HepG2 (cell line): ENCODE results near the gene LTA. TPM values are rescaled to one million over a fixed set of nuclear protein-coding genes. Genes with fewer than 3 reads are reported as not detected.
A peak's percentile ranks its signal among the peaks of the same experiment; 100 is the strongest.

Source experiments
- ATAC-seq: fragments of 200-7000 bp; cut with Tn5 transposase; 3 replicates; pipeline ENCODE4 v1.9.1; 2020; ENCODE audit warnings: mild to moderate bottlenecking, moderate library complexity
- BruUV-seq: library from RNA; stranded (reverse); fragments of 400-500 nt; replicated peaks from 2 replicates; lab custom pipeline; 2021; lab: Mats Ljungman, UMichigan
- CTCF ChIA-PET: fragments of 300-600 bp; formaldehyde crosslinking; extraction: SDS; loops from one replicate; lab custom pipeline; 2021; ENCODE audit warnings: low total read pairs, inconsistent platforms, low intra/inter-chr PET ratio; lab: Yijun Ruan, JAX
- POLR2A ChIA-PET: fragments of 350-600 bp; sonication (Branson Sonifier 250); formaldehyde crosslinking; loops from one replicate; lab custom pipeline; 2020; ENCODE audit warnings: antibody characterized with exemption, inconsistent platforms; lab: Yijun Ruan, JAX
- DNase-seq: peaks from one replicate; pipeline ENCODE4 v3.0.0-alpha.2; 2015; ENCODE audit warnings: low spot score
- FAIRE-seq: peaks from 3 replicates; lab custom pipeline; 2011; peaks lifted over from hg19 to GRCh38; lab: Jason Lieb, UNC
- H2AFZ ChIP-seq: one replicate; pipeline ENCODE4 v1.6.1; 2011; ENCODE audit warnings: low read length, inconsistent platforms
- H3K27ac ChIP-seq: fragments of 300-600 bp; 3 replicates; pipeline ENCODE4 v1.8.0; 2011; ENCODE audit warnings: mixed run types, mild to moderate bottlenecking, mixed read lengths, low read length, inconsistent platforms; ENCODE audit not compliant: insufficient read depth; ENCODE audit errors: extremely low read length
- H3K27me3 ChIP-seq, 2 experiments: fragments of 200-600 bp in 1 of 2; 2 replicates in 1 of 2; 3 replicates in 1 of 2; pipeline versions ENCODE4 v1.6.0 to v1.8.0; 2011; ENCODE audit warnings: low read length in 2 of 2, mild to moderate bottlenecking in 2 of 2, moderate library complexity in 2 of 2, inconsistent platforms in 1 of 2; ENCODE audit not compliant: insufficient read depth in 2 of 2, control insufficient read depth in 1 of 2
- H3K36me3 ChIP-seq, 2 experiments: fragments of 200-600 bp in 1 of 2; replicated peaks in 1 of 2; 2 replicates in 1 of 2; 3 replicates in 1 of 2; pipeline versions ENCODE4 v1.5.1 to v1.8.0; 2011; ENCODE audit warnings: low read length in 2 of 2, inconsistent platforms in 1 of 2; ENCODE audit not compliant: insufficient read depth in 2 of 2, control insufficient read depth in 1 of 2
- H3K4me1 ChIP-seq: 2 replicates; pipeline ENCODE4 v1.5.1; 2012; ENCODE audit warnings: low read length, inconsistent platforms; ENCODE audit not compliant: insufficient read depth
- H3K4me2 ChIP-seq: 2 replicates; pipeline ENCODE4 v1.6.0; 2011; ENCODE audit warnings: low read depth, low read length, inconsistent platforms
- H3K4me3 ChIP-seq, 3 experiments: fragments of 200-600 bp in 1 of 3; sonication (generic), shearing (Covaris generic) in 1 of 3; replicated peaks in 1 of 3; 2 replicates each; pipeline ENCODE4 v1.5.1; 2011 to 2016; ENCODE audit warnings: low read length in 3 of 3, inconsistent platforms in 2 of 3, low read depth in 2 of 3, mild to moderate bottlenecking in 2 of 3, control low read depth in 1 of 3, mixed read lengths in 1 of 3; ENCODE audit not compliant: insufficient read depth in 1 of 3
- H3K79me2 ChIP-seq: one replicate; pipeline ENCODE4 v1.6.1; 2011; ENCODE audit warnings: low read length, inconsistent platforms; ENCODE audit not compliant: insufficient read depth
- H3K9ac ChIP-seq: 2 replicates; pipeline ENCODE4 v1.6.0; 2011; ENCODE audit warnings: mild to moderate bottlenecking, low read depth, low read length, inconsistent platforms; ENCODE audit not compliant: insufficient read depth
- H3K9me3 ChIP-seq: 2 replicates; pipeline ENCODE4 v1.5.1; 2012; ENCODE audit warnings: mild to moderate bottlenecking, low read length
- H4K20me1 ChIP-seq: 2 replicates; pipeline ENCODE4 v1.6.0; 2011; ENCODE audit warnings: inconsistent platforms, mild to moderate bottlenecking, low read length, moderate library complexity; ENCODE audit not compliant: insufficient read depth
- IRX3 ChIP-seq: sonication (generic); formaldehyde crosslinking; IDR thresholded peaks from 2 replicates; pipeline ENCODE4 v1.8.1; 2023; ENCODE audit warnings: mild to moderate bottlenecking, low read depth, missing genetic modification reagents, borderline replicate concordance
- MAFK ChIP-seq, 2 experiments: IDR thresholded peaks in 1 of 2; conservative IDR thresholded peaks in 1 of 2; 2 replicates each; pipeline ENCODE4 v1.6.1; 2011; ENCODE audit warnings: improper control_type of control experiment in 2 of 2, low read length in 2 of 2
- PAF1 ChIP-seq: IDR thresholded peaks from 2 replicates; pipeline ENCODE4 v1.6.1; 2016; ENCODE audit warnings: missing genetic modification reagents, missing compliant biosample characterization
- POLR2A ChIP-seq, 2 experiments: IDR thresholded peaks; 2 replicates each; pipeline ENCODE4 v1.6.1; 2011; ENCODE audit warnings: low read depth in 2 of 2, low read length in 2 of 2, mild to moderate bottlenecking in 1 of 2, moderate library complexity in 1 of 2; ENCODE audit not compliant: insufficient read depth in 1 of 2
- POLR2G ChIP-seq: fragments of 200-400 bp; formaldehyde crosslinking; IDR thresholded peaks from 2 replicates; pipeline ENCODE4 v1.6.1; 2018; ENCODE audit warnings: mild to moderate bottlenecking, low read depth, low read length, moderate library complexity
- REPIN1 ChIP-seq: sonication (generic); formaldehyde crosslinking; IDR thresholded peaks from 2 replicates; pipeline ENCODE4 v1.8.0; 2022; ENCODE audit warnings: missing genetic modification reagents, low read depth, mild to moderate bottlenecking, borderline replicate concordance
- SKI ChIP-seq: fragments of 450-650 bp; IDR thresholded peaks from one replicate; pipeline ENCODE4 v1.6.1; 2018; ENCODE audit warnings: mild to moderate bottlenecking; ENCODE audit not compliant: partially characterized antibody
- ZFP36L1 ChIP-seq: sonication (generic); formaldehyde crosslinking; IDR thresholded peaks from 2 replicates; pipeline ENCODE4 v1.8.0; 2022; ENCODE audit warnings: mild to moderate bottlenecking, missing genetic modification reagents, moderate library complexity
- ZNF3 ChIP-seq: IDR thresholded peaks from 2 replicates; pipeline ENCODE4 v1.7.0; 2017; ENCODE audit warnings: inconsistent platforms
- ZNF552 ChIP-seq: sonication (generic); formaldehyde crosslinking; IDR thresholded peaks from 2 replicates; pipeline ENCODE4 v1.9.0; 2022; ENCODE audit warnings: missing genetic modification reagents, mild to moderate bottlenecking, borderline replicate concordance
- ZNF790 ChIP-seq: sonication (generic); formaldehyde crosslinking; IDR thresholded peaks from 2 replicates; pipeline ENCODE4 v1.8.0; 2022; ENCODE audit warnings: missing genetic modification reagents, mild to moderate bottlenecking, borderline replicate concordance
- WGBS: methylation state at CpG from one replicate; pipeline ENCODE4 v1.1.6; 2017; ENCODE audit warnings: low lambda C conversion rate; 5-methylcytosine and 5-hydroxymethylcytosine counted together
- in situ Hi-C: cut with HindIII; loops from 2 replicates; pipeline ENCODE4 v1.10.0; 2017; ENCODE audit warnings: low pct_unique_long_range_greater_than_20kb; ENCODE audit not compliant: extremely low pct_ligation_motif_present
- intact Hi-C: fragments of 100-400 bp; cut with micrococcal nuclease; formaldehyde crosslinking; loops from one replicate; pipeline ENCODE4 v1.10.0; 2022; ENCODE audit not compliant: unreplicated experiment
- polyA plus RNA-seq, 8 experiments: library from polyadenylated mRNA; depleted of rRNA in 3 of 8; stranded (reverse) in 7 of 8; unstranded in 1 of 8; fragments of >200 nt; fragmentation: Illumina TruSeq in 4 of 8; extraction: Trizol in 4 of 8; gene quantifications; 2 replicates each; pipeline versions ENCODE4 v1.2.1 to v1.2.3, GENCODE V29; 2011 to 2016; ENCODE audit warnings: low read depth in 4 of 8, missing spikeins in 1 of 8, mixed read lengths in 1 of 8; ENCODE audit not compliant: insufficient read depth in 1 of 8
- total RNA-seq, 5 experiments: library from RNA; depleted of rRNA; stranded (reverse); fragments of >200 nt; fragmentation: Illumina TruSeq; extraction: Trizol; gene quantifications; 2 replicates each; pipeline ENCODE4 v1.2.3, GENCODE V29; 2016; ENCODE audit warnings: low read depth in 1 of 5
- TF ChIP-seq, protein P1 (sequence below): sonication (generic); formaldehyde crosslinking; IDR thresholded peaks from 2 replicates; pipeline ENCODE4 v1.4.0; 2020; ENCODE audit warnings: missing genetic modification reagents
- TF ChIP-seq, protein P2 (sequence below): sonication (generic); formaldehyde crosslinking; IDR thresholded peaks from 2 replicates; pipeline ENCODE4 v1.5.1; 2020; ENCODE audit warnings: missing genetic modification reagents, mild to moderate bottlenecking, borderline replicate concordance
- TF ChIP-seq, protein P3 (sequence below): sonication (generic); formaldehyde crosslinking; IDR thresholded peaks from 2 replicates; pipeline ENCODE4 v1.8.1; 2023; ENCODE audit warnings: mild to moderate bottlenecking, inconsistent platforms, moderate library complexity, missing genetic modification reagents, borderline replicate concordance
- TF ChIP-seq, protein P4 (sequence below): sonication (generic); formaldehyde crosslinking; IDR thresholded peaks from 2 replicates; pipeline ENCODE4 v1.8.0; 2022; ENCODE audit warnings: mild to moderate bottlenecking, missing genetic modification reagents, borderline replicate concordance

Gene LTA
- total and polyA plus RNA-seq, 2 of the 13 experiments (the other 11 are each of a cell fraction or from before 2014, with no cell fraction given) = 0.09 TPM; not detected in 1

DNA sequence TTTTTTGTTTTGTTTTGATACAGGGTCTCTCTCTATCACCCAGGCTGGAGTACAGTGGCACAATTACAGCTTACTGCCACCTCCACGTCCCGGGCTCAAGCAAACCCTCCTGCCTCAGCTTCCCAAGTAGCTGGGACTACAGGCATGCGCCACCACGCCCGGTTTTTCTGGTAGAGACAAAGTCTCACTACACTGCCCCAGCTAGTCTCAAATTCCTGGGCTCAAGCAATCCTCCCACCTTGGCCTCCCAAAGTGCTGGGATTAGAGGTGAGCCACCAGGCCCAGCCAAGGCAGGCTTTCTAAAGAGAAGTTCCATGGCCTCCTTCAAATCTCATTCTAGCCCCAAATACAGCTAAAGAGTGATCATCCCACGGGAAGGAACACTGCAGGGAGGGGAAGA is 38.1 kb upstream of the LTA start:
- POLR2A ChIA-PET = interaction anchor here (1.3 kb wide), 1 partner anchor 8 kb away, joined by 6 read pairs; the partner anchor contains the start of gene DDX39B
- Histone ChIP-seq H3K27me3 (no peaks in the 10 kb centered on the region), H3K27ac (no peak overlapping the region), H3K4me1 (peaks cover 79% of the 10 kb centered on the region), H3K9ac (no peak overlapping the region), H3K36me3 (peaks cover 51 to 90% of the 10 kb centered on the region in 2 experiments), H4K20me1 (peaks cover 74% of the 10 kb centered on the region), H3K9me3 (no peaks in the 10 kb centered on the region), H3K79me2 (peaks cover 34% of the 10 kb centered on the region), H2AFZ (no peak overlapping the region), H3K4me2 (no peak overlapping the region), H3K4me3 (no peak overlapping the region)
- FAIRE-seq (no peak), ATAC-seq (no peak), DNase-seq (no peak)
- CTCF ChIA-PET = no interaction called here
- over 99% methylated on average over 6 of the region's 6 CpGs for WGBS
- intact Hi-C loops = no loop called here
- in situ Hi-C loops = no loop called here
- BruUV-seq = TSS peak; percentile 32
- no peak for TF ChIP-seq ZNF3 (CRISPR knock-in tag)
- TF ChIP-seq, protein P1, sequence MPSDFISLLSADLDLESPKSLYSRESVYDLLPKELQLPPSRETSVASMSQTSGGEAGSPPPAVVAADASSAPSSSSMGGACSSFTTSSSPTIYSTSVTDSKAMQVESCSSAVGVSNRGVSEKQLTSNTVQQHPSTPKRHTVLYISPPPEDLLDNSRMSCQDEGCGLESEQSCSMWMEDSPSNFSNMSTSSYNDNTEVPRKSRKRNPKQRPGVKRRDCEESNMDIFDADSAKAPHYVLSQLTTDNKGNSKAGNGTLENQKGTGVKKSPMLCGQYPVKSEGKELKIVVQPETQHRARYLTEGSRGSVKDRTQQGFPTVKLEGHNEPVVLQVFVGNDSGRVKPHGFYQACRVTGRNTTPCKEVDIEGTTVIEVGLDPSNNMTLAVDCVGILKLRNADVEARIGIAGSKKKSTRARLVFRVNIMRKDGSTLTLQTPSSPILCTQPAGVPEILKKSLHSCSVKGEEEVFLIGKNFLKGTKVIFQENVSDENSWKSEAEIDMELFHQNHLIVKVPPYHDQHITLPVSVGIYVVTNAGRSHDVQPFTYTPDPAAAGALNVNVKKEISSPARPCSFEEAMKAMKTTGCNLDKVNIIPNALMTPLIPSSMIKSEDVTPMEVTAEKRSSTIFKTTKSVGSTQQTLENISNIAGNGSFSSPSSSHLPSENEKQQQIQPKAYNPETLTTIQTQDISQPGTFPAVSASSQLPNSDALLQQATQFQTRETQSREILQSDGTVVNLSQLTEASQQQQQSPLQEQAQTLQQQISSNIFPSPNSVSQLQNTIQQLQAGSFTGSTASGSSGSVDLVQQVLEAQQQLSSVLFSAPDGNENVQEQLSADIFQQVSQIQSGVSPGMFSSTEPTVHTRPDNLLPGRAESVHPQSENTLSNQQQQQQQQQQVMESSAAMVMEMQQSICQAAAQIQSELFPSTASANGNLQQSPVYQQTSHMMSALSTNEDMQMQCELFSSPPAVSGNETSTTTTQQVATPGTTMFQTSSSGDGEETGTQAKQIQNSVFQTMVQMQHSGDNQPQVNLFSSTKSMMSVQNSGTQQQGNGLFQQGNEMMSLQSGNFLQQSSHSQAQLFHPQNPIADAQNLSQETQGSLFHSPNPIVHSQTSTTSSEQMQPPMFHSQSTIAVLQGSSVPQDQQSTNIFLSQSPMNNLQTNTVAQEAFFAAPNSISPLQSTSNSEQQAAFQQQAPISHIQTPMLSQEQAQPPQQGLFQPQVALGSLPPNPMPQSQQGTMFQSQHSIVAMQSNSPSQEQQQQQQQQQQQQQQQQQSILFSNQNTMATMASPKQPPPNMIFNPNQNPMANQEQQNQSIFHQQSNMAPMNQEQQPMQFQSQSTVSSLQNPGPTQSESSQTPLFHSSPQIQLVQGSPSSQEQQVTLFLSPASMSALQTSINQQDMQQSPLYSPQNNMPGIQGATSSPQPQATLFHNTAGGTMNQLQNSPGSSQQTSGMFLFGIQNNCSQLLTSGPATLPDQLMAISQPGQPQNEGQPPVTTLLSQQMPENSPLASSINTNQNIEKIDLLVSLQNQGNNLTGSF = no peak
- TF ChIP-seq POLR2G = peak; percentile 19; the same call in 1 of the 2 replicates
- TF ChIP-seq ZNF790 (CRISPR knock-in tag) = no peak
- TF ChIP-seq ZFP36L1 = no peak
- TF ChIP-seq, protein P2, sequence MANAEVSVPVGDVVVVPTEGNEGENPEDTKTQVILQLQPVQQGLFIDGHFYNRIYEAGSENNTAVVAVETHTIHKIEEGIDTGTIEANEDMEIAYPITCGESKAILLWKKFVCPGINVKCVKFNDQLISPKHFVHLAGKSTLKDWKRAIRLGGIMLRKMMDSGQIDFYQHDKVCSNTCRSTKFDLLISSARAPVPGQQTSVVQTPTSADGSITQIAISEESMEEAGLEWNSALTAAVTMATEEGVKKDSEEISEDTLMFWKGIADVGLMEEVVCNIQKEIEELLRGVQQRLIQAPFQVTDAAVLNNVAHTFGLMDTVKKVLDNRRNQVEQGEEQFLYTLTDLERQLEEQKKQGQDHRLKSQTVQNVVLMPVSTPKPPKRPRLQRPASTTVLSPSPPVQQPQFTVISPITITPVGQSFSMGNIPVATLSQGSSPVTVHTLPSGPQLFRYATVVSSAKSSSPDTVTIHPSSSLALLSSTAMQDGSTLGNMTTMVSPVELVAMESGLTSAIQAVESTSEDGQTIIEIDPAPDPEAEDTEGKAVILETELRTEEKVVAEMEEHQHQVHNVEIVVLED (CRISPR knock-in tag) = no peak
- no peak for TF ChIP-seq MAFK (conservative IDR thresholded peaks at IDR 0.05 in 1 of 2, IDR thresholded peaks at IDR 0.05 in 1 of 2; ENCODE audit: low read length in 2 of 2)
- 0 out of 2 replicates have a peak, but pooled peaks have one; percentile 25 for TF ChIP-seq REPIN1
- TF ChIP-seq SKI = no peak
- 0 out of 2 replicates have a peak, but pooled peaks have one; percentile 16 for TF ChIP-seq PAF1 (CRISPR knock-in tag)
- TF ChIP-seq, protein P3, sequence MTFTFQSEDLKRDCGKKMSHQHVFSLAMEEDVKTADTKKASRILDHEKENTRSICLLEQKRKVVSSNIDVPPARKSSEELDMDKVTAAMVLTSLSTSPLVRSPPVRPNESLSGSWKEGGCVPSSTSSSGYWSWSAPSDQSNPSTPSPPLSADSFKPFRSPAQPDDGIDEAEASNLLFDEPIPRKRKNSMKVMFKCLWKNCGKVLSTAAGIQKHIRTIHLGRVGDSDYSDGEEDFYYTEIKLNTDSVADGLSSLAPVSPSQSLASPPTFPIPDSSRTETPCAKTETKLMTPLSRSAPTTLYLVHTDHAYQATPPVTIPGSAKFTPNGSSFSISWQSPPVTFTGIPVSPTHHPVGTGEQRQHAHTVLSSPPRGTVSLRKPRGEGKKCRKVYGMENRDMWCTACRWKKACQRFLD (CRISPR knock-in tag) = no peak
- TF ChIP-seq, protein P4, sequence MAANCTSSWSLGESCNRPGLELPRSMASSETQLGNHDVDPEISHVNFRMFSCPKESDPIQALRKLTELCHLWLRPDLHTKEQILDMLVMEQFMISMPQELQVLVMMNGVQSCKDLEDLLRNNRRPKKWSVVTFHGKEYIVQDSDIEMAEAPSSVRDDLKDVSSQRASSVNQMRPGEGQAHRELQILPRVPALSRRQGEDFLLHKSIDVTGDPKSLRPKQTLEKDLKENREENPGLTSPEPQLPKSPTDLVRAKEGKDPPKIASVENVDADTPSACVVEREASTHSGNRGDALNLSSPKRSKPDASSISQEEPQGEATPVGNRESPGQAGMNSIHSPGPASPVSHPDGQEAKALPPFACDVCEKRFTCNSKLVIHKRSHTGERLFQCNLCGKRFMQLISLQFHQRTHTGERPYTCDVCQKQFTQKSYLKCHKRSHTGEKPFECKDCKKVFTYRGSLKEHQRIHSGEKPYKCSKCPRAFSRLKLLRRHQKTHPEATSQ = no peak
- no peak for TF ChIP-seq ZNF552
- 0 out of 2 replicates have a peak, but pooled peaks have one; percentile 26 for TF ChIP-seq IRX3 (CRISPR knock-in tag)
- TF ChIP-seq POLR2A (IDR thresholded peaks at IDR 0.05; ENCODE audit: insufficient read depth in 1 of 2, low read depth in 2 of 2, low read length in 2 of 2) = 0 out of 4 replicates have a peak, but pooled peaks of 1 of the 2 experiments have one; percentile 14
